ENCODE measurements around the gene LAMB4. TPM values are rescaled to one million over a fixed set of nuclear protein-coding genes. Genes with fewer than 3 reads are reported as not detected.

The LAMB4 gene
- total RNA-seq, 2 experiments from 2014 or later, result not detected

- H3K4me2 ChIP-seq (ENCODE audit: low read length), result no peak overlapping the region
- no peak overlapping the region for H2AFZ ChIP-seq (ENCODE audit: low read length)
- H3K9me3 ChIP-seq (ENCODE audit: low read length), result no peaks in the 10 kb centered on the region
- intact Hi-C loops (cut with micrococcal nuclease; ENCODE audit: unreplicated experiment), result no loop called here
- no peaks in the 10 kb centered on the region for H4K20me1 ChIP-seq (ENCODE audit: insufficient read depth, low read length)
- H3K4me3 ChIP-seq (ENCODE audit: low read depth, low read length, poor library complexity, severe bottlenecking), result no peak overlapping the region
- H3K27ac ChIP-seq (ENCODE audit: low read depth, low read length, poor library complexity, severe bottlenecking), result no peak overlapping the region
- no peak for DNase-seq (ENCODE audit: low spot score)
- ChIA-PET CTCF (ENCODE audit: unreplicated experiment) (no interaction called here), POLR2A (no interaction called here)
- no peaks in the 10 kb centered on the region for H3K79me2 ChIP-seq (ENCODE audit: insufficient read depth, low read depth, low read length)
- BruUV-seq (replicated peaks), result no TSS peak
- TF ChIP-seq EZH2phosphoT487 (IDR thresholded peaks at IDR 0.05; ENCODE audit: borderline replicate concordance, low read depth, low read length), result no peak
- no peak for TF ChIP-seq CTCF (conservative IDR thresholded peaks at IDR 0.05; ENCODE audit: low read length)
- no peaks in the 10 kb centered on the region for H3K9me2 ChIP-seq (ENCODE audit: insufficient read depth, low read length)
- no peaks in the 10 kb centered on the region for H3K4me1 ChIP-seq (ENCODE audit: insufficient read depth, low read length, poor library complexity, severe bottlenecking)
- H3K36me3 ChIP-seq (ENCODE audit: insufficient read depth, low read length), result no peaks in the 10 kb centered on the region
Observed at GRCh38 chr7:108086546-108086945, 43.6 kb downstream of the LAMB4 start.

- TF ChIP-seq EZH2phosphoT487 (IDR thresholded peaks at IDR 0.05; ENCODE audit: borderline replicate concordance, low read depth, low read length) (no peak), CTCF (conservative IDR thresholded peaks at IDR 0.05; ENCODE audit: low read length) (no peak)
- Histone ChIP-seq H3K9me2 (ENCODE audit: insufficient read depth, low read length) (no peaks in the 10 kb centered on the region), H4K20me1 (ENCODE audit: insufficient read depth, low read length) (no peaks in the 10 kb centered on the region), H3K9me3 (ENCODE audit: low read length) (no peaks in the 10 kb centered on the region), H3K27ac (ENCODE audit: low read depth, low read length, poor library complexity, severe bottlenecking) (no peak overlapping the region), H3K36me3 (ENCODE audit: insufficient read depth, low read length) (no peaks in the 10 kb centered on the region), H2AFZ (ENCODE audit: low read length) (no peak overlapping the region), H3K4me1 (ENCODE audit: insufficient read depth, low read length, poor library complexity, severe bottlenecking) (no peaks in the 10 kb centered on the region), H3K4me2 (ENCODE audit: low read length) (no peak overlapping the region), H3K79me2 (ENCODE audit: insufficient read depth, low read depth, low read length) (no peaks in the 10 kb centered on the region), H3K4me3 (ENCODE audit: low read depth, low read length, poor library complexity, severe bottlenecking) (no peak overlapping the region)
- BruUV-seq (replicated peaks), result no TSS peak
- CTCF ChIA-PET (ENCODE audit: unreplicated experiment), result no interaction called here
- intact Hi-C loops (cut with micrococcal nuclease; ENCODE audit: unreplicated experiment), result no loop called here
- DNase-seq (ENCODE audit: low spot score), result no peak
- POLR2A ChIA-PET, result interaction anchor here (0.6 kb wide), 1 partner anchor 890 kb away, joined by 3 read pairs; no protein-coding TSS in a partner anchor
Observed at GRCh38 chr7:108083980-108084379, 46.2 kb downstream of the LAMB4 start.

GRCh38 chr7:108079648-108080591 is 50.2 kb downstream of the LAMB4 start:
- Histone ChIP-seq H3K9me2 (ENCODE audit: insufficient read depth, low read length) (no peaks in the 10 kb centered on the region), H3K36me3 (ENCODE audit: insufficient read depth, low read length) (no peaks in the 10 kb centered on the region), H3K27ac (ENCODE audit: low read depth, low read length, poor library complexity, severe bottlenecking) (no peak overlapping the region), H3K4me2 (ENCODE audit: low read length) (no peak overlapping the region), H3K4me1 (ENCODE audit: insufficient read depth, low read length, poor library complexity, severe bottlenecking) (peaks cover 6% of the 10 kb centered on the region), H3K4me3 (ENCODE audit: low read depth, low read length, poor library complexity, severe bottlenecking) (no peak overlapping the region), H3K9me3 (ENCODE audit: low read length) (no peaks in the 10 kb centered on the region), H4K20me1 (ENCODE audit: insufficient read depth, low read length) (no peaks in the 10 kb centered on the region), H3K79me2 (ENCODE audit: insufficient read depth, low read depth, low read length) (no peaks in the 10 kb centered on the region), H2AFZ (ENCODE audit: low read length) (no peak overlapping the region)
- POLR2A ChIA-PET, result no interaction called here
- no TSS peak for BruUV-seq (replicated peaks)
- CTCF ChIA-PET (ENCODE audit: unreplicated experiment), result no interaction called here
- DNase-seq (ENCODE audit: low spot score), result no peak
- TF ChIP-seq CTCF (conservative IDR thresholded peaks at IDR 0.05; ENCODE audit: low read length) (no peak), EZH2phosphoT487 (IDR thresholded peaks at IDR 0.05; ENCODE audit: borderline replicate concordance, low read depth, low read length) (no peak)
- intact Hi-C loops (cut with micrococcal nuclease; ENCODE audit: unreplicated experiment), result no loop called here

Data from OCI-LY7 (cell line).